ENCODE data around the gene HAUS8.

DNA sequence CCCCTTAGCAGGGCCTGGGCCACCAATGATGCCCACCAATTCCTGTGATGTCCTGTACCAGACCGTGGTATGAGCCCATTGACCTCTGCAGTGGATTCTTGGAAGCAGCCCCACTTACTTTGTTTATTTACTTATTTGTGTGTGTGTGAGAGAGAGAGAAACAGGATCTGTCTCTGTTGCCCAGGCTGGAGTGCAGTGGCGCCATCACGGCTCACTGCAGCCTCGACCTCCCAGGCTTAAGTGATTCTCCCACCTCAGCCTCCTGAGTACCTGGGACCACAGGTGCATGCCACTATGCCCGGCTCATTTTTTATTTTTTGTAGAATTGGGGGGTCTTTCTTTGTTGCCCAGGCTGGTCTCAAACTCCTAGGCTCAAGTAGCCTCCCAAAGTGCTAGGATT, 13.3 kb upstream of the HAUS8 start:
- TF ChIP-seq RBFOX2 (IDR thresholded peaks at IDR 0.05; ENCODE audit: low read depth, low read length), result no peak
- no peak for TF ChIP-seq ZNF44 (CRISPR knock-in tag; IDR thresholded peaks at IDR 0.05)
- no peak for TF ChIP-seq POLR2A (IDR thresholded peaks at IDR 0.05; ENCODE audit: insufficient read depth in 1 of 2, low read depth in 2 of 2, low read length in 2 of 2)
- TF ChIP-seq ZNF160 (CRISPR knock-in tag; IDR thresholded peaks at IDR 0.05), result no peak
- TF ChIP-seq EZH2 (conservative IDR thresholded peaks at IDR 0.05; ENCODE audit: low read depth, low read length), result no peak
- no peak for TF ChIP-seq ZNF672 (CRISPR knock-in tag; IDR thresholded peaks at IDR 0.05)
- TF ChIP-seq REL (CRISPR knock-in tag; conservative IDR thresholded peaks at IDR 0.05), result no peak
- TF ChIP-seq, protein P1, sequence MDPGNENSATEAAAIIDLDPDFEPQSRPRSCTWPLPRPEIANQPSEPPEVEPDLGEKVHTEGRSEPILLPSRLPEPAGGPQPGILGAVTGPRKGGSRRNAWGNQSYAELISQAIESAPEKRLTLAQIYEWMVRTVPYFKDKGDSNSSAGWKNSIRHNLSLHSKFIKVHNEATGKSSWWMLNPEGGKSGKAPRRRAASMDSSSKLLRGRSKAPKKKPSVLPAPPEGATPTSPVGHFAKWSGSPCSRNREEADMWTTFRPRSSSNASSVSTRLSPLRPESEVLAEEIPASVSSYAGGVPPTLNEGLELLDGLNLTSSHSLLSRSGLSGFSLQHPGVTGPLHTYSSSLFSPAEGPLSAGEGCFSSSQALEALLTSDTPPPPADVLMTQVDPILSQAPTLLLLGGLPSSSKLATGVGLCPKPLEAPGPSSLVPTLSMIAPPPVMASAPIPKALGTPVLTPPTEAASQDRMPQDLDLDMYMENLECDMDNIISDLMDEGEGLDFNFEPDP (CRISPR knock-in tag; conservative IDR thresholded peaks at IDR 0.05), result no peak
- TF ChIP-seq ZNF331 (CRISPR knock-in tag; IDR thresholded peaks at IDR 0.05), result no peak
- TF ChIP-seq CTCF (CRISPR knock-in tag; IDR thresholded peaks at IDR 0.05), result no peak

Data from HepG2 (cell line).